Esophagus (tissue), 2 donors: Measurements from ENCODE around the gene CLCNKA. TPM values are rescaled to one million over a fixed set of nuclear protein-coding genes. Genes with fewer than 3 reads are reported as not detected.
"Not testable (repeated sequence)": the region's sequence is repeated elsewhere in the genome, so short reads cannot be mapped to it uniquely, and the experiment has no call there.

ENCODE experiments used
- H3K27ac ChIP-seq, 2 donors: one replicate each; pipeline ENCODE4 v1.5.1; 2013; ENCODE audit warnings: low read depth in 2 of 2, mild to moderate bottlenecking in 2 of 2, inconsistent platforms in 1 of 2, low read length in 1 of 2, moderate library complexity in 1 of 2
- H3K27me3 ChIP-seq, 2 donors: one replicate each; pipeline ENCODE4 v1.6.1; 2013; ENCODE audit warnings: low read length in 2 of 2, control low read depth in 1 of 2, mild to moderate bottlenecking in 1 of 2; ENCODE audit not compliant: insufficient read depth in 2 of 2, control insufficient read depth in 1 of 2
- H3K36me3 ChIP-seq, 2 donors: one replicate each; pipeline ENCODE4 v1.6.1; 2013; ENCODE audit warnings: low read length in 1 of 2; ENCODE audit not compliant: control insufficient read depth in 2 of 2, insufficient read depth in 2 of 2
- H3K4me1 ChIP-seq, 2 donors: one replicate each; pipeline ENCODE4 v1.6.1; 2013; ENCODE audit warnings: low read length in 1 of 2; ENCODE audit not compliant: control insufficient read depth in 2 of 2, insufficient read depth in 2 of 2
- H3K4me3 ChIP-seq, 2 donors: one replicate each; pipeline ENCODE4 v1.5.1; 2013; ENCODE audit warnings: low read length in 2 of 2, mild to moderate bottlenecking in 2 of 2, low read depth in 1 of 2, moderate library complexity in 1 of 2
- H3K9me3 ChIP-seq, 2 donors: one replicate each; pipeline ENCODE4 v1.6.1; 2013; ENCODE audit warnings: mild to moderate bottlenecking in 2 of 2, low read depth in 1 of 2, low read length in 1 of 2, moderate library complexity in 1 of 2; ENCODE audit not compliant: control insufficient read depth in 2 of 2, insufficient read depth in 1 of 2
- WGBS, 2 donors: extraction: QIAGEN DNeasy Blood & Tissue Kit; methylation state at CpG; one replicate each; pipeline ENCODE4 v1.1.7; 2013; 5-methylcytosine and 5-hydroxymethylcytosine counted together
- polyA plus RNA-seq, 2 donors: library from polyadenylated mRNA; stranded (reverse); fragments of 200-250 nt; gene quantifications; one replicate each; pipeline ENCODE4 v1.2.3, GENCODE V29; 2013
- donor health status: healthy with polysubstance abuse.
- donor health status: Bipolar disorder and iron deficiency.

The CLCNKA gene
- polyA plus RNA-seq, 2 donors = 0.04 to 0.06 TPM

- Histone ChIP-seq H3K4me1 (peaks cover 0 to 4% of the 10 kb centered on the region in 2 donors), H3K27ac (no peak overlapping the region), H3K36me3 (no peaks in the 10 kb centered on the region), H3K4me3 (no peak overlapping the region), H3K9me3 (no peaks in the 10 kb centered on the region), H3K27me3 (no peaks in the 10 kb centered on the region)
- 81 to 83% methylated on average over 9 to 11 of the region's 11 CpGs for WGBS, 2 donors
Observed at GRCh38 chr1:16022393-16022792, 557 bp downstream of the CLCNKA start.

GRCh38 chr1:16023050-16023653, 1.3 kb downstream of the CLCNKA start:
- 74 to 87% methylated on average over 7 of the region's 7 CpGs for WGBS, 2 donors
- no peak overlapping the region for H3K27ac ChIP-seq

DNA sequence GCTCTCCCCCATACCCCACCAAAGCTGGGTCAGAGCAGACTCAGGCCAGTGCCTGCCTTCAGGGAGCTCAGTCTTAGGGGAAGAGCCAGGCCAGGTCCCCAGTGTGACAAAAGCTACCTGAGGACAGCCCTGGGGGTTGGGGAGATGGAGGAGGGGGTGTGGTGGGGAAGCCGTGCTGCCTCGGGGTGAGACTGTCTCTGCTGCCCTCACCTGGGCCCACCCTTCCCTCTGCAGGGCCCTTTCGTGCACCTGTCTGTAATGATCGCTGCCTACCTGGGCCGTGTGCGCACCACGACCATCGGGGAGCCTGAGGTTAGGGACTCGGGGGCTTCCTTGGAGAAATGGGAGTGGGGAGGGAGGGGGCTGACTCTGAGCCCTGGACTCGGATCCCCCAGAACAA, 4.5 kb downstream of the CLCNKA start:
- H3K36me3 ChIP-seq, H3K4me3 ChIP-seq, H3K4me1 ChIP-seq, H3K27ac ChIP-seq, H3K9me3 ChIP-seq, H3K27me3 ChIP-seq: not testable (repeated sequence)
- WGBS, 2 donors = 41 to 55% methylated on average over 6 to 9 of the region's 10 CpGs

More at GRCh38 chr1:16023050-16023653, 1.3 kb downstream of the CLCNKA start:
- Histone ChIP-seq H3K36me3 (no peaks in the 10 kb centered on the region), H3K4me3 (no peak overlapping the region), H3K9me3 (no peaks in the 10 kb centered on the region), H3K4me1 (no peaks in the 10 kb centered on the region), H3K27me3 (no peaks in the 10 kb centered on the region)

- H3K9me3 ChIP-seq = no peaks in the 10 kb centered on the region
- no peak overlapping the region for H3K27ac ChIP-seq
- H3K27me3 ChIP-seq = peaks cover 0 to 2% of the 10 kb centered on the region in 2 donors
- no peaks in the 10 kb centered on the region for H3K4me1 ChIP-seq
- no peak overlapping the region for H3K4me3 ChIP-seq
- no peaks in the 10 kb centered on the region for H3K36me3 ChIP-seq
- 6 to 11% methylated on average over 30 to 33 of the region's 33 CpGs for WGBS, 2 donors
Observed at GRCh38 chr1:16026723-16027484, 5.1 kb downstream of the CLCNKA start.

DNA sequence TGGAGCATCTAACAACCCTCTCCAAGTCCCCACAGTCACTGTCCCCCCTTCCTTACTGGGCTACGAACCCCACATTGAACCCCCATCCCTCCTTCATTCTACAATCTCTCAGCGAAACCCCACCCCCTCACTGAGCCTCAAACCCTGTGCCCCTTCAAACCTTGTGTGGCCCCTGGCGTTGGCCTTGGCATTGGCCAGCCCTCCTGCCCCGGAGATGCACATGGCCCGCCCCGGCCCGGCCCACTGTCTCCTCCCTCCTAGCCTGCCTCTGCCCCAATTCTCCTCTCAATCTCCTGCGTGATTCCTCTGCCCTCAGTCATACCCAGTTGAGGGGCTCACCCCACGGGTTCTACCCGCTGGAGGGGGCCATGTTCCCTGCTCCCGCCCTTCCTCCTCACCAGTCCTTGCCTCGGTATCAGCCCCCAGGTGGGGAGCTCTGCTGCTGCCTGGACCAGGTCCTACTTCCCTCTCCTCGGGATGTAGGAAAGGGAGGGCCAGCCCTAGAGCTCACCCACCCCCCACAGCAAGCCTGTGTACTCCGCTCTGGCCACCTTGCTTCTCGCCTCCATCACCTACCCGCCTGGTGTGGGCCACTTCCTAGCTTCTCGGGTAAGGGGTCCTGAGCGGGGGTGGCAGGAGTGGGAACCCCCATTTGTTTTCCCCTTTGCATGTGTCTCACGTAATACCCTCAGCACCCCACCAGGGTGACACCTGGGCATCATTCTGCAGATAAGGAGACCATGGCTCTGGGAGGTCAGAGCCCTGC, 6.6 kb downstream of the CLCNKA start:
- Histone ChIP-seq H3K4me1 (no peaks in the 10 kb centered on the region), H3K36me3 (no peaks in the 10 kb centered on the region), H3K4me3 (no peak overlapping the region), H3K27me3 (peaks cover 0 to 2% of the 10 kb centered on the region in 2 donors), H3K9me3 (no peaks in the 10 kb centered on the region), H3K27ac (no peak overlapping the region)
- 58 to 59% methylated on average over 19 of the region's 19 CpGs for WGBS, 2 donors

DNA sequence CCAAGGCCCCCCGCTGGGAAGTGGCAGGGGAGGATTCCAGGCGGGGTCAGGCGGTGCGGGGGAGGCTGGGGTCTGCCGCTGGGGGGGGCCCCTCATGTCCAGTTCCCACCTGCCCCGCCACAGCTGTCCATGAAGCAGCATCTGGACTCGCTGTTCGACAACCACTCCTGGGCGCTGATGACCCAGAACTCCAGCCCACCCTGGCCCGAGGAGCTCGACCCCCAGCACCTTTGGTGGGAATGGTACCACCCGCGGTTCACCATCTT, 7.1 kb downstream of the CLCNKA start:
- H3K4me3 ChIP-seq, H3K9me3 ChIP-seq, H3K27me3 ChIP-seq, H3K4me1 ChIP-seq, H3K27ac ChIP-seq, H3K36me3 ChIP-seq: not testable (repeated sequence)
- 75 to 79% methylated on average over 12 to 13 of the region's 13 CpGs for WGBS, 2 donors

- Histone ChIP-seq H3K4me3 (no peak overlapping the region), H3K27ac (no peak overlapping the region), H3K27me3 (peaks cover 0 to 2% of the 10 kb centered on the region in 2 donors), H3K36me3 (no peaks in the 10 kb centered on the region), H3K4me1 (no peaks in the 10 kb centered on the region), H3K9me3 (no peaks in the 10 kb centered on the region)
- WGBS, 2 donors = 93 to 97% methylated on average over 1 of the region's 1 CpG
Observed at GRCh38 chr1:16029288-16029687, 7.5 kb downstream of the CLCNKA start.

- Histone ChIP-seq H3K4me3 (no peak overlapping the region), H3K4me1 (no peaks in the 10 kb centered on the region), H3K27me3 (peaks cover 0 to 2% of the 10 kb centered on the region in 2 donors), H3K27ac (no peak overlapping the region), H3K9me3 (no peaks in the 10 kb centered on the region), H3K36me3 (no peaks in the 10 kb centered on the region)
- 83 to 86% methylated on average over 8 of the region's 8 CpGs for WGBS, 2 donors
Observed at GRCh38 chr1:16031551-16031950, 9.7 kb downstream of the CLCNKA start.

GRCh38 chr1:16032388-16033102, 10.7 kb downstream of the CLCNKA start:
- Histone ChIP-seq H3K27me3 (peaks cover 0 to 2% of the 10 kb centered on the region in 2 donors), H3K9me3 (no peaks in the 10 kb centered on the region), H3K36me3 (no peaks in the 10 kb centered on the region), H3K4me1 (no peaks in the 10 kb centered on the region), H3K4me3 (no peak overlapping the region), H3K27ac (no peak overlapping the region)
- 42 to 47% methylated on average over 18 of the region's 18 CpGs for WGBS, 2 donors
